ENCODE data around the gene PPM1M. TPM values are rescaled to one million over a fixed set of nuclear protein-coding genes. Genes with fewer than 3 reads are reported as not detected.

Gene PPM1M
- total and polyA plus RNA-seq, 2 experiments from 2014 or later, result 2.2 to 4.0 TPM

DNA sequence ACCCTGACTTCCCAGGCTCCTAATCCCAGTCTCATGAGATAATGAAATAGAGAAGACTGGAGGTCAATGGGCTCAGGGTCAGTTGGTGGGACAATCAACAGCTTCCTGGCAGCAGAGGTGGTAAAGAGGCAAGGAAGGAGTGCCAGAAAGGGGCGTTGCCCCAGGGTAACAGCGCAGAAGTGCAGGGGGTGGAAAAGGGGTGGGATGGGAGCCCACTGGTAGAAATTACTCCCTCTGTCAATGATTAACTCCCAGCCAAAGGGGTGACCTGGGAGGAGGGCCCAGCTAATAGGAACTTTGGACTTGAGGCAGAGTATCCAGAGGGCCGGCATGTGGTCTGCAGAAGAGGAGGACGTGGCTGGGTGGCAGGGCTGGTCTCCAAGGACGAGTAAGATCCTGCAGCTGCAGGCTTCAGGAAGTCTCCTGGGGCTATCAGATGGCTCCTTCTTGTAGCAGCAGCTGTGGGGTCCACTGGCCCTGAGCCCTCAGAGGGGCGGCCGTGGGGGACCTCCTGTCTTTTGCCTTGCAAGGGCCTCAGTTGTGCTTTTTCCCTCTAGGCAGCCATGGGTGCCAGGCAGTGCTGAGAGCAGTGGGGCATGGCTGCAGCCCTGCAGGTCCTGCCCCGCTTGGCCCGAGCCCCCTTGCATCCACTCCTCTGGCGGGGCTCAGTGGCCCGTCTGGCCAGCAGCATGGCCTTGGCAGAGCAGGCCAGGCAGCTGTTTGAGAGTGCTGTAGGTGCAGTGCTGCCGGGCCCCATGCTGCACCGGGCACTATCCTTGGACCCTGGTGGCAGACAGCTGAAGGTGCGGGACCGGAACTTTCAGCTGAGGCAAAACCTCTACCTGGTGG is 44.4 kb downstream of the PPM1M start (continued):
- TF ChIP-seq, protein P1, sequence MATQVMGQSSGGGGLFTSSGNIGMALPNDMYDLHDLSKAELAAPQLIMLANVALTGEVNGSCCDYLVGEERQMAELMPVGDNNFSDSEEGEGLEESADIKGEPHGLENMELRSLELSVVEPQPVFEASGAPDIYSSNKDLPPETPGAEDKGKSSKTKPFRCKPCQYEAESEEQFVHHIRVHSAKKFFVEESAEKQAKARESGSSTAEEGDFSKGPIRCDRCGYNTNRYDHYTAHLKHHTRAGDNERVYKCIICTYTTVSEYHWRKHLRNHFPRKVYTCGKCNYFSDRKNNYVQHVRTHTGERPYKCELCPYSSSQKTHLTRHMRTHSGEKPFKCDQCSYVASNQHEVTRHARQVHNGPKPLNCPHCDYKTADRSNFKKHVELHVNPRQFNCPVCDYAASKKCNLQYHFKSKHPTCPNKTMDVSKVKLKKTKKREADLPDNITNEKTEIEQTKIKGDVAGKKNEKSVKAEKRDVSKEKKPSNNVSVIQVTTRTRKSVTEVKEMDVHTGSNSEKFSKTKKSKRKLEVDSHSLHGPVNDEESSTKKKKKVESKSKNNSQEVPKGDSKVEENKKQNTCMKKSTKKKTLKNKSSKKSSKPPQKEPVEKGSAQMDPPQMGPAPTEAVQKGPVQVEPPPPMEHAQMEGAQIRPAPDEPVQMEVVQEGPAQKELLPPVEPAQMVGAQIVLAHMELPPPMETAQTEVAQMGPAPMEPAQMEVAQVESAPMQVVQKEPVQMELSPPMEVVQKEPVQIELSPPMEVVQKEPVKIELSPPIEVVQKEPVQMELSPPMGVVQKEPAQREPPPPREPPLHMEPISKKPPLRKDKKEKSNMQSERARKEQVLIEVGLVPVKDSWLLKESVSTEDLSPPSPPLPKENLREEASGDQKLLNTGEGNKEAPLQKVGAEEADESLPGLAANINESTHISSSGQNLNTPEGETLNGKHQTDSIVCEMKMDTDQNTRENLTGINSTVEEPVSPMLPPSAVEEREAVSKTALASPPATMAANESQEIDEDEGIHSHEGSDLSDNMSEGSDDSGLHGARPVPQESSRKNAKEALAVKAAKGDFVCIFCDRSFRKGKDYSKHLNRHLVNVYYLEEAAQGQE (IDR thresholded peaks at IDR 0.05; ENCODE audit: unreplicated experiment), result no peak
- TF ChIP-seq EZH2 (IDR thresholded peaks at IDR 0.05; ENCODE audit: low read depth, unreplicated experiment), result no peak
- TF ChIP-seq JUNB (IDR thresholded peaks at IDR 0.05; ENCODE audit: unreplicated experiment), result no peak
- no peak for TF ChIP-seq ZNF114 (CRISPR knock-in tag; IDR thresholded peaks at IDR 0.05)

DNA sequence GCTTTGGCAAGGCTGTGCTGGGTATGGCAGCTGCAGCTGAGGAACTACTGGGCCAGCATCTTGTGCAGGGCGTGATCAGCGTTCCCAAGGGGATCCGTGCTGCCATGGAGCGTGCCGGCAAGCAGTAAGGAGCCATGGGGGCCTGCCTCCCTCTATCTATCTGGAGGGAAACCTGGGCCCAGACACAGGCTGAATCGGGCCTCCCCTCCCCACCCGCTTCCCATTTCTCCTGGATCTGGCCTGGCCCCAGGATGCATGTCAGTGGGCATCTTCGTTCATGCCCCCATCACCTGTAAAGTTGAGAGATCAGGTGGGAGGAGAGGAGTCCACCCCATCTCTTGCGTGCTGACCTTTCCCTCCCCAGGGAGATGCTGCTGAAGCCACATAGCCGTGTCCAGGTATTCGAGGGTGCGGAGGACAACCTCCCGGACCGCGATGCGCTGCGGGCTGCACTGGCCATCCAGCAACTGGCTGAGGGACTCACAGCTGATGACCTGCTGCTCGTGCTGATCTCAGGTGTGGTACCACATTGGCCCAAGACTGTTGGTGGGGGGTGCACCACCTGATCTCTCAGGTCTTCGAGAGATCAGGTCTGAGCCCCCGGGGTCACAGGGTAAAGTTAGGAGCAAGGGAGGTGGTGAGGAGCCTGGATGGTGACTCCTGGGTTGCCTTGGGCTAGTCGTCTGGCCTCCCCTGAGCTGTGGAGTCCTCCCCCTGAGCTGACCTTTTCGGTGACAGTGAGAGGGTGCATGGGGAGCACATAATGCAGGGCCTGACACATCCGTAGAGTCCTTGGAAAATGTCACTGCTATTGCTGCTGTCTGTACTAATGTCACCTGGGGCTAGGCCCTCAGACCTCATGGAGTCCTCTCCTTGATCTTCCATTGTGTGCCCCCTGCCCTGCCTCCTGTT is 45.3 kb downstream of the PPM1M start:
- Histone ChIP-seq H3F3A (replicated peaks; ENCODE audit: low read depth) (peaks cover 9% of the 10 kb centered on the region), H3K4me3 (no peak overlapping the region), H2AFZ (no peak overlapping the region), H3K79me2 (replicated peaks; ENCODE audit: insufficient read depth) (peaks cover 7% of the 10 kb centered on the region; the same call in 1 of the 2 replicates), H3K4me2 (no peak overlapping the region), H3K27ac (ENCODE audit: low read depth) (no peak overlapping the region), H3K27me3 (ENCODE audit: insufficient read depth) (no peaks in the 10 kb centered on the region), H4K20me1 (replicated peaks; ENCODE audit: insufficient read depth) (no peaks in the 10 kb centered on the region; the same call in 1 of the 2 replicates), H3K4me1 (ENCODE audit: insufficient read depth) (peaks cover 13% of the 10 kb centered on the region; the same call in 1 of the 2 replicates), H3K9me2 (ENCODE audit: insufficient read depth) (no peaks in the 10 kb centered on the region), H3K36me3 (ENCODE audit: insufficient read depth) (no peaks in the 10 kb centered on the region)
- Mint-ChIP-seq H3K27me3 (ENCODE audit: insufficient read depth, low read depth, poor library complexity) (peaks cover 7% of the 10 kb centered on the region), H3K4me1 (peaks cover 9% of the 10 kb centered on the region), H3K27ac (no peak overlapping the region; the same call in 1 of the 2 replicates), H3K36me3 (ENCODE audit: low read depth) (no peaks in the 10 kb centered on the region; the same call in 2 of the 3 replicates), H3K9me3 (no peaks in the 10 kb centered on the region), H3K4me3 (no peak overlapping the region)
- no peak for ATAC-seq
- TF ChIP-seq ZNF114 (CRISPR knock-in tag; IDR thresholded peaks at IDR 0.05), result no peak
- TF ChIP-seq EZH2 (IDR thresholded peaks at IDR 0.05; ENCODE audit: low read depth, unreplicated experiment), result no peak
- TF ChIP-seq, protein P2, sequence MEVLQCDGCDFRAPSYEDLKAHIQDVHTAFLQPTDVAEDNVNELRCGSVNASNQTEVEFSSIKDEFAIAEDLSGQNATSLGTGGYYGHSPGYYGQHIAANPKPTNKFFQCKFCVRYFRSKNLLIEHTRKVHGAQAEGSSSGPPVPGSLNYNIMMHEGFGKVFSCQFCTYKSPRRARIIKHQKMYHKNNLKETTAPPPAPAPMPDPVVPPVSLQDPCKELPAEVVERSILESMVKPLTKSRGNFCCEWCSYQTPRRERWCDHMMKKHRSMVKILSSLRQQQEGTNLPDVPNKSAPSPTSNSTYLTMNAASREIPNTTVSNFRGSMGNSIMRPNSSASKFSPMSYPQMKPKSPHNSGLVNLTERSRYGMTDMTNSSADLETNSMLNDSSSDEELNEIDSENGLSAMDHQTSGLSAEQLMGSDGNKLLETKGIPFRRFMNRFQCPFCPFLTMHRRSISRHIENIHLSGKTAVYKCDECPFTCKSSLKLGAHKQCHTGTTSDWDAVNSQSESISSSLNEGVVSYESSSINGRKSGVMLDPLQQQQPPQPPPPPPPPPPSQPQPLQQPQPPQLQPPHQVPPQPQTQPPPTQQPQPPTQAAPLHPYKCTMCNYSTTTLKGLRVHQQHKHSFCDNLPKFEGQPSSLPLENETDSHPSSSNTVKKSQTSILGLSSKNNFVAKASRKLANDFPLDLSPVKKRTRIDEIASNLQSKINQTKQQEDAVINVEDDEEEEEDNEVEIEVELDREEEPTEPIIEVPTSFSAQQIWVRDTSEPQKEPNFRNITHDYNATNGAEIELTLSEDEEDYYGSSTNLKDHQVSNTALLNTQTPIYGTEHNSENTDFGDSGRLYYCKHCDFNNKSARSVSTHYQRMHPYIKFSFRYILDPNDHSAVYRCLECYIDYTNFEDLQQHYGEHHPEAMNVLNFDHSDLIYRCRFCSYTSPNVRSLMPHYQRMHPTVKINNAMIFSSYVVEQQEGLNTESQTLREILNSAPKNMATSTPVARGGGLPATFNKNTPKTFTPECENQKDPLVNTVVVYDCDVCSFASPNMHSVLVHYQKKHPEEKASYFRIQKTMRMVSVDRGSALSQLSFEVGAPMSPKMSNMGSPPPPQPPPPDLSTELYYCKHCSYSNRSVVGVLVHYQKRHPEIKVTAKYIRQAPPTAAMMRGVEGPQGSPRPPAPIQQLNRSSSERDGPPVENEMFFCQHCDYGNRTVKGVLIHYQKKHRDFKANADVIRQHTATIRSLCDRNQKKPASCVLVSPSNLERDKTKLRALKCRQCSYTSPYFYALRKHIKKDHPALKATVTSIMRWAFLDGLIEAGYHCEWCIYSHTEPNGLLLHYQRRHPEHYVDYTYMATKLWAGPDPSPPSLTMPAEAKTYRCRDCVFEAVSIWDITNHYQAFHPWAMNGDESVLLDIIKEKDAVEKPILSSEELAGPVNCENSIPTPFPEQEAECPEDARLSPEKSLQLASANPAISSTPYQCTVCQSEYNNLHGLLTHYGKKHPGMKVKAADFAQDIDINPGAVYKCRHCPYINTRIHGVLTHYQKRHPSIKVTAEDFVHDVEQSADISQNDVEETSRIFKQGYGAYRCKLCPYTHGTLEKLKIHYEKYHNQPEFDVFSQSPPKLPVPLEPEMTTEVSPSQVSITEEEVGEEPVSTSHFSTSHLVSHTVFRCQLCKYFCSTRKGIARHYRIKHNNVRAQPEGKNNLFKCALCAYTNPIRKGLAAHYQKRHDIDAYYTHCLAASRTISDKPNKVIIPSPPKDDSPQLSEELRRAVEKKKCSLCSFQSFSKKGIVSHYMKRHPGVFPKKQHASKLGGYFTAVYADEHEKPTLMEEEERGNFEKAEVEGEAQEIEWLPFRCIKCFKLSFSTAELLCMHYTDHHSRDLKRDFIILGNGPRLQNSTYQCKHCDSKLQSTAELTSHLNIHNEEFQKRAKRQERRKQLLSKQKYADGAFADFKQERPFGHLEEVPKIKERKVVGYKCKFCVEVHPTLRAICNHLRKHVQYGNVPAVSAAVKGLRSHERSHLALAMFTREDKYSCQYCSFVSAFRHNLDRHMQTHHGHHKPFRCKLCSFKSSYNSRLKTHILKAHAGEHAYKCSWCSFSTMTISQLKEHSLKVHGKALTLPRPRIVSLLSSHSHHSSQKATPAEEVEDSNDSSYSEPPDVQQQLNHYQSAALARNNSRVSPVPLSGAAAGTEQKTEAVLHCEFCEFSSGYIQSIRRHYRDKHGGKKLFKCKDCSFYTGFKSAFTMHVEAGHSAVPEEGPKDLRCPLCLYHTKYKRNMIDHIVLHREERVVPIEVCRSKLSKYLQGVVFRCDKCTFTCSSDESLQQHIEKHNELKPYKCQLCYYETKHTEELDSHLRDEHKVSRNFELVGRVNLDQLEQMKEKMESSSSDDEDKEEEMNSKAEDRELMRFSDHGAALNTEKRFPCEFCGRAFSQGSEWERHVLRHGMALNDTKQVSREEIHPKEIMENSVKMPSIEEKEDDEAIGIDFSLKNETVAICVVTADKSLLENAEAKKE (CRISPR knock-in tag; IDR thresholded peaks at IDR 0.05), result no peak
- TF ChIP-seq, protein P3, sequence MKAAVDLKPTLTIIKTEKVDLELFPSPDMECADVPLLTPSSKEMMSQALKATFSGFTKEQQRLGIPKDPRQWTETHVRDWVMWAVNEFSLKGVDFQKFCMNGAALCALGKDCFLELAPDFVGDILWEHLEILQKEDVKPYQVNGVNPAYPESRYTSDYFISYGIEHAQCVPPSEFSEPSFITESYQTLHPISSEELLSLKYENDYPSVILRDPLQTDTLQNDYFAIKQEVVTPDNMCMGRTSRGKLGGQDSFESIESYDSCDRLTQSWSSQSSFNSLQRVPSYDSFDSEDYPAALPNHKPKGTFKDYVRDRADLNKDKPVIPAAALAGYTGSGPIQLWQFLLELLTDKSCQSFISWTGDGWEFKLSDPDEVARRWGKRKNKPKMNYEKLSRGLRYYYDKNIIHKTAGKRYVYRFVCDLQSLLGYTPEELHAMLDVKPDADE (IDR thresholded peaks at IDR 0.05), result no peak
- DNase-seq (ENCODE audit: low spot score), result no peak

Data from GM23338 (cell line).